ENCODE measurements around the gene ODAM.
"Not testable (repeated sequence)": the region's sequence is repeated elsewhere in the genome, so short reads cannot be mapped to it uniquely, and the experiment has no call there.

The ODAM gene

GRCh38 chr4:70225824-70226223 is 30.3 kb downstream of the ODAM start, which contains the start of gene FDCSP:
Gene FDCSP (plus strand): TSS chr4:70226124. CDS start chr4:70231195, 5,071 bp downstream.
- no peak for DNase-seq

GRCh38 chr4:70236125-70236524 is 40.6 kb downstream of the ODAM start:
- no peak for DNase-seq

DNA sequence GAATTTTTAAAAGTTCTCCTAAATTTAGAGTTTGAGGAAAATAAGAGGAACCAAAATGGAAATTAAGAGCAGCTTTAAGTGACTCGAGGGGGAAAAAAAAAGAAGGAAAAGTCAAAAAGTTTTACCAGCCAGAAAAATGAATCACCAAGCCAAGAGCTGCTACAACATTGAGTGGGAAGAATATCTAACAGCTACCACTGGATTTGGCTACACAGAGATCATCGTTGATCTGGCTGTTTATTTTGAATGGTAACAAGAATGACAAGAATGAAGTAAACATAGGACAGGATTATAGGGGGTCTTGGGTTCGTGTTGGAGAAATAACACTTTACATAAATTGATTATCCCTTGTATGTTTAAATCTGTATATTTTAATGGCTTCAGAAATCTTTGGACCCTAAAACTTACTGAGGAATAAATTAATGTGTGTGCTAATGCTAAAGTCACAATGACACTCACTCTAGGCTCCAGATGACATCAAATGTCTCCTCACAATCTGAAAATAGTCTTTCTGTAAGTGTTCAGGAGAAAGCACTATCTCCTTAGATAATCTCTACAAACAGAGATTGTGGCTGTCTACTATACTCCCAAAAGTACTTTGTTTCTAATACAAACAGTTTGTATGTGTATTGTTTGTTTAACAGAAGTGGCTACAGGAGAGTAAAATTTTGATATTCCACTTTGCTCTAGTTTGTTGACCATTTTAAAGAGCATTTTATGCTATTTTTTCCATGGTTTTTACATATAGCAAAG is 43.8 kb downstream of the ODAM start:
- DNase-seq, result no peak

DNA sequence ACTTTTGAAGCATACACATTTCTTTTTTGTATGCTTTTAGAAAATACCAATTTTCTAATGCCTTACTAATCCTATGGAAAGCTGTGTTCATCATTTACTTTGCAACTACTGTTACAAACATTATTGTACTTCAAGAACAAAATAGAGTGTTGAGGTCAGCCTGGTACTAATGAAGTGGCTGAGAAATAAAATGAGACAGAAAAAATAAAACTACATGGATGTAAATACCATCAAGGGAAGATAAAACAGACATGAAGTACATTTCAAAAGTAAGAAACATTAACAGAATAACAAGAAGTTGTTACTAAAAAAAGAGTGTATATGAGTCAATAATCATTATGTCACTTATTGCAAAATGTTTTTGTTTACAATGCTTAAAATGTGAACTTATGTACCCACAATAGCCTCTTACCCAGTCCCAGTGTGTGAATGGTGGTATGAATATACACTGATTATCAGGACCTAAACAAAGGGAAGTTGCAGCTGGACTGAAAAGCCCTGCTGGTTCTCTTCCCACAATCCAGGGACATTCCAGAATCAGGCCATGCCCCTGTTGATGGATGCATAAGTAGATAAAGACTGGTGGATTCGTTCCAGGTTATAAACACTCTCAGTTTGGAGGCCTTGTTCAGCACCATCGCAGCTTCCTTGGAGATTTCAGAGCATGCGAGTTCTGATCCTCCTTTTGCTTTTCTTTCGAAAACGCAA is 44.5 kb downstream of the ODAM start:
- DNase-seq, result no peak

GRCh38 chr4:70242297-70242696 is 46.8 kb downstream of the ODAM start, which contains the start of gene CSN3:
Gene CSN3 (plus strand): TSS chr4:70242597. CDS start chr4:70244820, 2,223 bp downstream.
- DNase-seq, result not testable (repeated sequence)

DNA sequence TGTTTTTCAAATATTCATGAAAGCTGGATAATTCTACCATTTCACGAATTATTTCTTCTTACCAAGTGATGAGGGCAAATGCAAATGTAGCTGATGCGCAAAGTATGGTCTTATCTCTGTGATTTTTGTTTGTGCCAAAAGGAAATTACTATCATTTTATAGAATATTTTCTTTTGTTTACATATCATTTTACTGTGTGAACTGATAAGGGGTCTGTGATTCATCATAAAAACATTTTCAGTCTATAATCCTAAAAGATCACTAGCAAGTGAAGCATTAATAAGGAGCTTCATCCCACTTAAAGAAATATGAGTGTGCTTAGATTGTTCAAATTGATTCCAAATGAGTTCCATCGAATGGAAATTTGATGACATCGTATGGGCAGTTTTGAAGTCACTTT is 47.6 kb downstream of the ODAM start:
- no peak for DNase-seq

- DNase-seq, result no peak
These were observed 55.9 kb downstream of the ODAM start for GRCh38 chr4:70251250-70251944.

- no peak for DNase-seq
These were observed 56.4 kb downstream of the ODAM start for GRCh38 chr4:70251945-70252277.

Data from NCI-H1092 (cell line).